Left hindlimb (tissue), 1 donor: ENCODE measurements around the gene SYNE1.
"Not testable (repeated sequence)": the region's sequence is repeated elsewhere in the genome, so short reads cannot be mapped to it uniquely, and the experiment has no call there.

ENCODE experiments used
- DNase-seq: peaks from one replicate; pipeline ENCODE4 v3.0.0-alpha.2; 2018

SYNE1 gene, protein sequence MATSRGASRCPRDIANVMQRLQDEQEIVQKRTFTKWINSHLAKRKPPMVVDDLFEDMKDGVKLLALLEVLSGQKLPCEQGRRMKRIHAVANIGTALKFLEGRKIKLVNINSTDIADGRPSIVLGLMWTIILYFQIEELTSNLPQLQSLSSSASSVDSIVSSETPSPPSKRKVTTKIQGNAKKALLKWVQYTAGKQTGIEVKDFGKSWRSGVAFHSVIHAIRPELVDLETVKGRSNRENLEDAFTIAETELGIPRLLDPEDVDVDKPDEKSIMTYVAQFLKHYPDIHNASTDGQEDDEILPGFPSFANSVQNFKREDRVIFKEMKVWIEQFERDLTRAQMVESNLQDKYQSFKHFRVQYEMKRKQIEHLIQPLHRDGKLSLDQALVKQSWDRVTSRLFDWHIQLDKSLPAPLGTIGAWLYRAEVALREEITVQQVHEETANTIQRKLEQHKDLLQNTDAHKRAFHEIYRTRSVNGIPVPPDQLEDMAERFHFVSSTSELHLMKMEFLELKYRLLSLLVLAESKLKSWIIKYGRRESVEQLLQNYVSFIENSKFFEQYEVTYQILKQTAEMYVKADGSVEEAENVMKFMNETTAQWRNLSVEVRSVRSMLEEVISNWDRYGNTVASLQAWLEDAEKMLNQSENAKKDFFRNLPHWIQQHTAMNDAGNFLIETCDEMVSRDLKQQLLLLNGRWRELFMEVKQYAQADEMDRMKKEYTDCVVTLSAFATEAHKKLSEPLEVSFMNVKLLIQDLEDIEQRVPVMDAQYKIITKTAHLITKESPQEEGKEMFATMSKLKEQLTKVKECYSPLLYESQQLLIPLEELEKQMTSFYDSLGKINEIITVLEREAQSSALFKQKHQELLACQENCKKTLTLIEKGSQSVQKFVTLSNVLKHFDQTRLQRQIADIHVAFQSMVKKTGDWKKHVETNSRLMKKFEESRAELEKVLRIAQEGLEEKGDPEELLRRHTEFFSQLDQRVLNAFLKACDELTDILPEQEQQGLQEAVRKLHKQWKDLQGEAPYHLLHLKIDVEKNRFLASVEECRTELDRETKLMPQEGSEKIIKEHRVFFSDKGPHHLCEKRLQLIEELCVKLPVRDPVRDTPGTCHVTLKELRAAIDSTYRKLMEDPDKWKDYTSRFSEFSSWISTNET (N-terminal part only)

DNA sequence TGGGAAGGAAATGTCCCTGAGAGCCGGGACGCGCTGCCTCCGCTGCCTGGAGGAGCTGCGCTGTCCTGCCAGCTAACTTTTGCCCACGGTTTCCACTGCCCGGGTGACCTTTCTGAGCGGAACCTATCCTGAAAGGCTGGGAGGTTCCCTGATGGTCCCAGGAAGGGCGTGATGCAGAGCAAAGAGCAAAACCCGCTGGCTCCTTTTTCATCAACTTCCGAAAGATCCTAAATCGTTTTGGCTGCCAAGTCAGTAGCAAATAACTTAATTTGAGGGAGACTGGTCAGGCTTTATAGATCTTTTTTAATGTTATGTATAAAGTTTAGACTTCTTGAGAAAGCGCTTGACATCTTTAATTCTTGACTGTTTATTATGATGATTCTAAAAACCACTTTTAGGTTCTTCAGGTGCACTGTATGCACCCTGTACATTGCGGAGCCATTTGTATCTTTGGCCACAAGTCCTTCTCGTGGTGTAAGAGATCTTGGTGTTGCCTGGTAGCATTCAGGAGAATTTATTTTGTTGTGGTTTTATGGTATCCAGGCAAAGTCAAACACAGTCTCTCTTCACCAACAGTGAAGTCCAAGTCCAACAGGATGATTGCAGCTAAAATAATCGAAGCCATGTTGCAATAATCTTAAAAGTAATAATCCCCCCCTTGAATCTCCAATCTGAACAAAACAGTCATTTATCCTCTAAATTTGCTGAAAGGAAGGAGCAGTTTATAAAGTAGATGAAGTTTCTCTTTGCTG lies at the start of gene SYNE1:
TSS of gene SYNE1 (minus strand) at position 67 of the 752 bp plus-strand sequence. CDS start 9,031 bp downstream, outside the sequence.
- no peak for DNase-seq

DNA sequence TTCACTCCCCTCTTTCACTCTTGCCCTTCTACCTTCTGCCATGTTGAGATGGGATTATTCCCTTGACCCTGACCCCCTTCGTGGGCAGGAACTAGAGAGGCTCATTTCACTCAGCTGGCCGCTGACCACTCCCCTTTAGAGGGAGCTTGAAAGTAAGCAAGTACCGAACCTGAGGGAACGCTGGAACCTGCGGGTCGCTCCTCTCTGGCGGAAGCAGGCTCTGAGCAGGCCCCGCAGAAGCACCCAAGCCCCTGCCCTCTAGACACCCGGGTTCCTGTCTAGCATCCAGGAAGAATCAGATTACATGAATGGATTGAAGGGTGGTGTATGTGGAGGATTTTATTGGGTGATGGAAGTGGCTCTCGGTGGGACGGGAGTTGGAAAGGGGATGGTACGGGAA lies 48.7 kb upstream of the SYNE1 start:
- DNase-seq, result no peak

DNA sequence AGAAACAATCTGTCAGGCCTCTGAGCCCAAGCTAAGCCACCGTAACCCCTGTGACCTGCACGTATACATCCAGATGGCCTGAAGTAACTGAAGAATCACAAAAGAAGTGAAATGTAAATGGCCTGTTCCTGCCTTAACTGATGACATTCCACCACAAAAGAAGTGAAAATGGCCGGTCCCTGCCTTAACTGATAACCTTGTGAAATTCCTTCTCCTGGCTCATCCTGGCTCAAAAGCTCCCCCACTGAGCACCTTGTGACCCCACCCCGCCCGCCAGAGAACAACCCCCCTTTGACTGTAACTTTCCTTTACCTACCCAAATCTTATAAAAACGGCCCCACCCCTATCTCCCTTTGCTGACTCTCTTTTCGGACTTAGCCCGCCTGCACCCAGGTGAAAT lies 45.8 kb upstream of the SYNE1 start:
- DNase-seq, result not testable (repeated sequence)

DNA sequence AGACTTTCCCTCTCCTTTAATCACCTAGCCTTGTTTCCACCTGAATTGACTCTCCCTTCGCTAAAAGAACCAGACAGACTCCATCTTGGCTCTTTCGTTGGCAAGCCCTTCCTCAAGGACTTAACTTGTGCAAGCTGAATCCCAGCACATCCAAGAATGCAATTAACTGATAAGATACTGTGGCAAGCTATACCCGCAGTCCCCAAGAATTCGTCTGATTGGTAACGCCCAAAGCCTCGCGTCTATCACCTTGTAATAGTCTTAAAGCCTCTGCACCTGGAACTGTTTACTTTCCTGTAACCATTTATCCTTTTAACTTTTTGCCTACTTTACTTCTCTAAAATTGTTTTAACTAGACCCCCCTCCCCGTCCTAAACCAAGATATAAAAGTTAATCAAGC lies 45.0 kb upstream of the SYNE1 start:
- no peak for DNase-seq

DNA sequence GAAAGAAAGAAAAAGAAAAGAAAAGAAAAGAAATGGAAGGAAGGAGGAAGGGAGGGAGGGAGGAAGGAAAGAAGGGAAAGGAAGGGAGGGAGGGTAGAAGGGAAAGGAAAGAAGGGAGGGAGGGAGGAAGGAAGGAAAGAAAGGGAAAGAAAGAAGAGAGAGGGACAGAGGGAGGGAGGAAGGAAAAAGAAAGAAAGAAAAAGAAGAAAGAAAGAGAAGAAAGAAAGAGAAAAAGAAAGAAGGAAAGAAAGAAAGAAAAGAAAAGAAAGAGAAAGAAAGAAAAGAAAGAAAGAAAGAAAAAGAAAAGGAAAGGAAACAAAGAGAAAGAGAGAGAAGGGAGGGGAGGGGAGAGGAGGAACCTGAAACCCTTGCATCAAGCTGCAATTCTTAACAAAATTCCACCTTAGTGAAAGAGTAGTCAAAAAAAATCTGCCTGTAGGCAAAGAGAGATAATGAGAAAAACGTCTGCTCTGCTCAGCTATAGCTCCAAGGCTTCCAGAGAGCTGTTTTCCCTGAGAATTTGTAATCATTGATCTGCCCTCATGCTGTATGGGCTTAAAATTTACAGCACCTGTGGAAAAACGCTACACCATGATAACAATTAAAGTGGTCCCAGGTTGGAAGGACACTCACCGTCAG lies 43.8 kb upstream of the SYNE1 start:
- DNase-seq, result no peak

DNA sequence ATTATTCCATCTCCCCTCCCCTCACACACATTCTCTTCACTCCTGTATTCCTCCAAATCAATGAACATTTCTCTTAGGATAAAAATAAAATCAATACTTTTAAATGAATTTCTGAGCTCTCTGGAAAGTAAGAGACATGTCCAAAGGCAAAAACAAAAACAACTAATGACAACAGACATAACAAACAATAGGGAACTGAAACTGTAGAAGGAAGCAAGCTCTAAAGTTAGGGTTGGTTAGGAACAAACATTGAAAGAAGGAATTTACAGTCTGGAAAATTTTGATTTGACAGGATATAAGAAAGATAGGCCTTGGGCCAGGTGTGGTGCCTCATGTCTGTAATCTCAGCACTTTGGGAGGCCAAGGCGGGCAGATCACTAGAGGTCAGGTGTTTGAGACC lies 43.0 kb upstream of the SYNE1 start:
- no peak for DNase-seq

DNA sequence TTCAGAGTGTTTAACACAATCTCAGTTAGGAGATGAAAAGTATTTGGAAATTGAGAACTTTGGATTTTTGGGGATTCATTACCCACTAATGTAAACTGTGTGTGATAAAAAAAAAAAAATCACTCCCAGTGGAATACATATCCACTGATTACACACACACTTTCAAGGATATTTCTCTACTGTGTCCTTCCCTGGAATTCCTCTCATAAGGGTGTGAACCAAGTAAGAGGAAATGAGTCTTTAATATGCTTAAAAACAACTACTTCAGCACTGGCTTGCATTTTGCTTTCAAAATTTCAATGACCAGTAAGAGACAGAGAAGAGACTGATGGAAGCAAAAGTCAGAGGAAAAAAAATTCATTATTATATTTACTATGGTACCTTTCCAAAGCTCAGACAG lies 36.1 kb upstream of the SYNE1 start:
- no peak for DNase-seq

DNA sequence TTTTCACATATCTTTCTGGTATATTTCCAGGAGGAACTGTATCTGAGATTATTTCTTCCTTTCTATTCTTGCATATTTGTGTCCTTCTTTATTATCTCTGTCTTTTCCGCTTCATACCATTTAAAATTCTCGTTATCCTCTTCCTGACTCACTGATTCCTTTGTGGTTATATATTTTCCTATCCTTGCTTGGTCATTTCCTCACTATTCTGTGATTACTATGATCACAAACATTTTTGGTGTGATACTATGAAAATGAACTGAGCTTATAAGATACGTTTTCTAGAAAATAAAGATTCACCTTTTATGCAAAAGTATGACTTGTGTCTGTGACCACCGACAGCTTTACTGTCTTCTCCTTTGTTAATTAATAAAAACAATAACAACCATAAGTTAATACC lies 34.0 kb upstream of the SYNE1 start:
- no peak for DNase-seq

DNA sequence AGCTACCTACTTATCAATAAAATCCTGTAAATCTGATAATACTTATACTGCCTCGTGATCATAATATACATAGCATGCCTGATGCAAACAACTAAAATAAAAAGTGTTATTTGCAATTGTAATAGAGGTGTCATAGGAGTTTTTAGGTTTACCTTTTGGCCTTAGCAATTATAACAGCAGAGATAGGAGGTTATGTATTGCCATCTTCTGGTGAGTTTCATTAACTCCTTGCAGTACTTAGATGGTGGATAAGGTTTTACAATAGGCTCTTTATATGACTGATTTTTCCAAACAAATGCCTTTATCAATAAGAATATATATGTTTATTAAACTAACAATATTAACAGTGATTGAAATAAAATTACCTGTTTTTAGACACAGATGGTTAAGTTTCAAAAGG lies 32.7 kb upstream of the SYNE1 start:
- no peak for DNase-seq

DNA sequence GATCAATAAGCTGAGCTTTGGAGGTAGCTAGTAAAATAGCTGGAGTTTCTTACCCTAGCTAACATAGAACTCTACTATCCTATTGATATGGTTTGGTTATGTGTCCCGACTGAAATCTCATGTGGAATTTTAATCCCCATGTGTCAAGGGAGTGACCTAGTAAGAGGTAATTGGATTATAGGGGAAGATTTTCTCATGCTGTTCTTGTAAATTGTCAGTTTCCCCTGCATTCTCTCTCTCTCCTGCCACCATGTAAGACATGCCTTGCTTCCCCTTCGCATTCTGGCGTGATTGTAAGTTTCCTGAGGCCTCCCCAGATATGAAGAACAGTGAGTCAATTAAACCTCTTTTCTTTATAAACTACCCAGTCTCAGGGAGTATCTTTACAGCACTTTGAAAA lies 24.6 kb upstream of the SYNE1 start:
- no peak for DNase-seq

DNA sequence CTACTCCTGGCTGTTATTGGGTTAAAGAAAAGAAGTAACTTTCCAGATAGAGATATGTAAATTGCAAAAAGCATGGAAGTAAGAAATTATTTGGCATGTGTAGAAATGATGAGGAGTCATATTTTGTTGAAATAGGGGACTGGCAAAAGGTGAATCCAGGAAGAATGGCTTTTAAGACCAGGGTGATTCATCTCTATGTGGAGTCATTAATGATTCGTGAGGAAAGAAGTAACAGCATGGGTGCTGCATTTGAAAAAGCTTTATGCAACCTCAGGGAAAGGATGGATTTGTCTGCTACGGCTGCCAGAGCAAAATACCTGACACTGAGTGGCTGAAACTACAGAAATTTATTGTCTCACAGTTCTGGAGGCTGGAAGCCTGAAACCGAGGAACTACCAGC lies 14.8 kb upstream of the SYNE1 start:
- DNase-seq, result no peak

DNA sequence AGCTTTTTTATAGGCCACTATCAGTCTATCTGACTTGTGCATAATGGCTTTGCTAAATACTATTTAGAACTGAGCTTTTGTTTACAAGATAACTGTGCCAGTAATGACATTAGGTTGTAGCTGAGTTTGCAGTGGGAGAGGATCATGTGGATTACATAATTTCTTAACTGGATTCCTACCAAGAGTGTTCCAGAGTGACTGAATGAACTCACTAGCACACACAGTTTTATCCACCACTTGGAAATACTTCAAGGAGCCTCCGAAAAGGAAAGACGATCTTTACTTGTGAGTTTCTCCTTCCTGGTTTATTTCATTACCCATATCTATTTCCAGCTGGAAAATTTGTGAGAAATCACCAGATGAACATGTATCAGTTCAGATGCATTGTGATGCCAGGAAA lies 10.9 kb upstream of the SYNE1 start:
- no peak for DNase-seq

DNA sequence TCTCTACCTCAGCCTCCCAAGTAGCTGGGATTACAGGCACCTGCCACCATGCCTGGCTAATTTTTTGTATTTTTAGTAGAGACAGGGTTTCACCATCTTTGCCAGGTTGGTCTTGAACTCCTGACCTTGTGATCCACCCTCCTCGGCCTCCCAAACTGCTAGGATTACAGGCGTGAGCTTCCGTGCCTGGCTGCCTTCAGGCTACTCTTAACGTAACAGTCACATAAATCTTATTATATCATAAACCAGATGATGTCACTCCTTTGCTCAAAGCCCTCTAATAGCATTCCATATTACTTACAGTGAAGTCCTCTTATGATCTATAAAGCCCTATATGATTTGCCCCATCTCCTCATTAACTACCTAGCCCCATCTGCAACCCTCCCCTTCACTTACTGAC lies 9.6 kb upstream of the SYNE1 start:
- not testable (repeated sequence) for DNase-seq

DNA sequence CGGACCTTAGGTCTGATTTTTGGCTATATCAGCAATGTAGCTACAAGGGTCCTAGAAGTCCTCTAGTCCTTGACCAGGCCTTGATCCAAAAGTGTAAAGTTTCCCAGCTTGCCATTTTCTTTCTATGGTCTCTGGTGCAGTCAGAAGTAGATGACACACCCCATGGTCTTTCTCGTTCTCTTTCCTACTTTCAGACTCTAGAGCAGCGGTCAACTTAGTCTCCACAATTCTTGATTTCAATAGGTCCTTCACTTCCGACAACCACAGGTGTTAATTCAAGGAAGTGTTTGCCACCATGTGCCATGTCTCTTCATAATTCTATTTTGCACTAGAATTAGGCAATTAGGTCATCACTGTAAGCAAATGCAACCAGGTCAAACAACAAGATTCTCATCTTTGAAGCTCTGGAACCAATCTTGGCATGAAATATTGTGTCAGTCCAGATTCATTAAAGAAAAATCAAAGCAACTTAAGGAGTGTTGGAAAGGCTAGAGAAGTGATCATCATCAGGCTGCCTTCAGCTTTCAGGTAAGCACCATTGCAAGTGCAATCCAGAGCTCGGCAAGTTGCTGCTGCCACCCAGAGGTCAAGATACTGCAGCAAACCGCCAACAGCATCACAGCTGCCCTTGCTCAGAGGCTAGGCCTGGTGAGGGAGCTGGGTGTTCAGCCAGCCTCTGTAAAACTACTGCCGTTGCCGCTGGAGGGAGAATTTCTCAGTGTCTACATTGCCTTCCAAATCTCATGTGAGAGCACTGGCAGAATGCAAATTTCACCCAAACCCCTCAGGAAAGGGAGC lies 5.6 kb upstream of the SYNE1 start:
- peak; percentile 46 for DNase-seq

DNA sequence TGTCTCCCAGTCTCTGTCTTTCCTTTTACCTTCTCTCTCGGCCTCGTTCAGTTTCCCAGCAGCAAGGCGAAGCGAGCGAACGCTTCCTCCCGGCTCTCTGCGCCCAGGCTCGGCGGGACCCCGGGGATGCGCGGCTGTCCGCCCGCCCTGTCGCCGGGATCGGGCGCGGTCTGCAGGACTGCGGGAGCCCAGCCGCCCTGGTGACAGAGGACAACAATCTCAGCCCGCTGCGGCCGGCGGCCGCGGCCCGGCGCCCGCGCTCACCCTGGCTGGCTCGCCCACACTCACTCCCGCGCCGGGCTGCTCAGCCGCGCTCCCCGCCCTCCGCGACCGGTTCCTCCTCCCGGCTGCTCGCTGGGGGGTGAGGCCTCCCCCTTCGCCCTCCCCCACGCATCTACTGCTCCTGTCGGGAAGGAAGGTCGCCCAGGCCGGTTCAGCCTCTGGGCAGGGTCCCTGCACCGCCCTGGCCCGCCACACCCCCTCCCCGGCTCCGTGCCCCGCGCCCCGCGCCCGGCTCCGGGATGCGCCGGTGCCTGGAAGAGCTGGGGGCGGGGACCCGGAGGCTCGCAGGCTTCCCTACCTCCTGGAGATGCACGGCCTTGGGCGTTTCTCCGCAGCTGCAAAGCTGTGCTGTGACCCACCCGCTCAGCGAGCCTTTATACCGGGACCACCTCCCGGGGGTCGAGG lies 410 bp downstream of the SYNE1 start:
- DNase-seq, result peak; percentile 43

DNA sequence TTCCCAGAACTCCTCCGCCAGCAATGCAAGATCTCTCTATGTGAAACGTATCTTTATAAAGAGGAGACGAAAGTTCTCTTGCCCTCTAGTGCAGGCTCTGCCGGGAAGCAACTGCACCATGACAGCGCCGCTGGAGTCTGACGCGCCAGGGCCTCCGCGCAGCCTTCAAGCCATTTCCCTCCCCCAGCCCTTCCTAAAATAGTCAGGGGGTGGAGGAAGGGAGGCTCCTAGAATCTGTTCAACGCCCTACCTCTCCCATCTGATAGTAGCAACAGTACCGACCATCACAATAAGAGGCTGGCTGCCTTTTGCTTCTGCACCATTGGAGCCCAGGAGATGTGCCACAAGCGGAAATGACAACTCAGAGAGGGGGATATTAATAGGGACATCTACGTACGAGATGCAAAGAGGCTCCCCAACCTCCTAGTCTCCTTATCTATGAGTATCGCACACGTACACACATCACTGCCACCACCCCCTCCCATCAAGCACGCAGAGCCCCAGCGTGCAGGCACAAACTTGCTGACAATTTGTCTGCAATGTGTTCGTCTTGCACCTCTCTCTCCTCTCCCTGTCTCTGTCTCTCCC lies 1.0 kb downstream of the SYNE1 start:
- DNase-seq, result peak; percentile 44

DNA sequence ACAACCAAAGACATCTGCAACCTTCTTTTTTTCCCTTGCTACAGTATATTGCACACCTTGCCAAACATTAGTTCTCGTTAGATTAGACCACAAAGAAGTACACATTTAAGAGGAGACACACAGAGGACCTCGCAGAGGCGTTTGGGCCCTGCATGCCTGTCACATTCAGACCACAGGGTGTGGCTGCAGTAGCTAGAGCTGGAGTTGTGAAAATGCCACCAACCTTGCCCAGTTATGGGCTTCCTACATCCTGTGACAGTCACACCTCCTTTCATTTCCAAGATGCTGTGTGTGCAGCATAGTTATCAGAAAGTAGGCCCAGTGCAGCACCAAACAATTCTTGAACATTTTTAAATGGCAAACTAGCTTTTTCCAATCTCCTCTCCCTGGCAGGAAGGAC lies 2.4 kb downstream of the SYNE1 start:
- DNase-seq, result no peak

DNA sequence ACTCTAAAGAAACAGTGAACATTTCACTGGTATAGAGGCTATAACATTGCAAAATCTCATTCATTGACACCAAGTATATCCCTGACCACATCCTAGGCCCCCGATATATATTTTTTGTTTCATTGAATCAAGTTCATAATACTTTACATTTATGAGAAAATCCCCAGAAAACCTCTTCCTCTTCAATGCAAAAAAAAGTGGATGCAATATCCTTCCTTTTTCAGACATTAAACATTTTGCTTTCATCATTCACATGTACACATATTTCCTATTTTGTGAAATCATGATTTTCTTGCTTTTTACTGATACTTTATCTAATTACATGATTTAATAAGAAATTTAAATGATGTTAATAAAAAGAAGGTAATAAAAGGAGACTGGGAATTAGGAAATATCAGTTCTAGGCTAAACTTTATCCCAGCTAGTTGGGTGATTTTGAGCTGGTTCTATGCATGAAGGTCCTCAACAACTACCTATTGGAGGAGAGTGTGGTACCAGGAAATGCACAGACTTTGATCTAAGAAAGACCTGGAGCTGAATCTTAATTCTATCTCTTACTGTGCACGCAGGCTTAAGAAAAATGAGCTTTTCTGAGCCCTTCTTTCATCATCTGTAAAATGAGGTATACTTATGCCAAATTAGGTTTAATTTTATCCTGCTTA lies 4.9 kb downstream of the SYNE1 start:
- no peak for DNase-seq

DNA sequence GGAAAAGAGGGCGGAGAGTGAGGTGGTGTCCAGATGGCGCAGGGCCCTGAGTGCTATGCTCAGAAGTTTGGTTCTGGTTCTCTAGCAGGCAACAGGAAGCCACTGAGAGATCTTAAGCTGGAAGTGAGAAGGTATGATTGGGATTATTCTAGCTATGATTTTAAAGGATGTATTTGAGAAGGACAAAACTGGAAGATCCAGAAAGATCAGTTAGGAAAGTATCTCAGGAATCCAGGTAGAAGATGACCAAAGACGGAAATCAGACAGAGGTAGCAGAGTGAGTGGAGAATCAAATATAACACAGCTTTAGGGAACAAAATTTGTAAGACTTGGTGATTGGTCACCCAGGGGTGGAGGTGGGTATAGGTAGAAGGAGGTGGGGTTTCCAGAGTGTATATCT lies 5.8 kb downstream of the SYNE1 start:
- DNase-seq, result no peak

DNA sequence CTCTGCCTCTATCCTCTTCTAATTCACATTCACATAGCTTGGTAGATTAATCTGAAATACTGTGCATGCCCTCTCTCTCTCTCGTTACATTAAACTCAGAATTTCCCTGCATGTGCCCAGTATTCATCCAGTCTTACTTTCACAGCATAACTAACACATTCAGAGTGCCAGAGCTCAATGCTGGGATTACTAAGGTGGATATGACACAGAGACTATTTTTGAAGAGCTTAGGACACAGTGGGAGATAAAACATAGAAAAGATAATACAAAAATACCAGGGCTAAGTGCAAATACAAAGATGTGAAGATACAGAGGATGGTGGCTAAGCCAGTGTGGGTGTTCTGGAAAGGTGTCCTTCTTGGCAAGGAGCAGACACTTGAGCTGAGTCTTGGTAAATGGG lies 6.3 kb downstream of the SYNE1 start:
- DNase-seq, result no peak
